Measurements from ENCODE around the gene CIB2. TPM values are rescaled to one million over a fixed set of nuclear protein-coding genes. Genes with fewer than 3 reads are reported as not detected.
A peak's percentile ranks its signal among the peaks of the same experiment; 100 is the strongest.

The CIB2 gene
- total RNA-seq, 1 donor from 2014 or later = 1.2 TPM

DNA sequence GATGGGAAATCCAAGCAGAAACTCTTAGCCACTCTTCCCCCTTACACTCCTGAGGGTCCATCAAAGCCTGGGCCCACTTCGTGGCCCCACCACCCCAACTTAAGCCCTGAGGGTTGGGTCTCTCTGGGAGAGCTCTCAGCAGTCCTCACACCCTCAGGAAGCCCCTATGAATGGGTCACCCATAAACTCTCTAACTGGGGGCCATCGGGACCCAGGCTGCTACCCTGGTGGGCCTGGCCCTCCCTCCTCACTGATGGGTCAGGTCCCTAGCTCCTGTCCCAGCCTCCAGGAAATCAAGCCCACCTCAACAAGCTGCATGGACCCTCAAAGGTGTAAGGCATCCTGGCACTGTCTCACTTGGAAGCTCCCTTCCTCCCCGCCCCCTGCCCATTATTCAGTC is 19.5 kb downstream of the CIB2 start:
- intact Hi-C loops (cut with micrococcal nuclease) = loop anchor here (5.0 kb wide), 1 partner anchor 311 kb away; no protein-coding TSS in a partner anchor
- no peaks in the 10 kb centered on the region for H3K36me3 Mint-ChIP-seq (ENCODE audit: low read depth)
- H3K27me3 Mint-ChIP-seq (ENCODE audit: insufficient read depth) = no peaks in the 10 kb centered on the region
- H3K27ac Mint-ChIP-seq = no peak overlapping the region
- peaks cover 21% of the 10 kb centered on the region for H3K4me1 Mint-ChIP-seq (ENCODE audit: low read depth)
- no peaks in the 10 kb centered on the region for H3K9me3 Mint-ChIP-seq
- no peak overlapping the region for H3K4me3 Mint-ChIP-seq
- DNase-seq (ENCODE audit: low spot score) = no peak

DNA sequence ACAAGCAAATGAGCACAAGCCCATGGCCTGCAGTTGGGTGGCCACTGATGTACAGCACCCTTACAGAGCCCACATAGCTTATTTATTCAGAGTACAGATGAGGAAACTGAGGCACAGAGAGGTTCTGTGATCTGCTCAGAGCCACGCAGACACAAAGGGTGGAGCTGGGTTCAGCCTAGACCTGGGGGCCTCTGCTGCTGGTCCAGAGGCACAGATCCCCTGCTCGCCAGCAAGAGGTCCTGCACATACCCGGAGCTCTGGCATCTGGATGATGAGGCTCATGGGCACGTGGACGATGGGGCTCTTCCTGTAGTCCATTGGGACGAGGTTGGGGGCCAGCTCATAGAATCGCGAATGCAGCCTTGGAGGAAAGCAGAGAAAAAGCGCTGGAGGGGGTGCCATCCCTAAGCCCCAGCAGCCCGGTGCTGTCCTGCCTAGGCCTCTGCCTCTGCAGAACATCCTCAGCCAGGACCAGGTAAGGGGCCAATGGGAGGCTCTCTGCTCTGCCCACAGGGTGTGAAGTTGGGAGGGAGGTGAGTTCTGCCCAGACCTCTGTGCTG is 20.2 kb downstream of the CIB2 start:
- DNase-seq (ENCODE audit: low spot score) = no peak
- no peaks in the 10 kb centered on the region for H3K9me3 Mint-ChIP-seq
- no peaks in the 10 kb centered on the region for H3K36me3 Mint-ChIP-seq (ENCODE audit: low read depth)
- intact Hi-C loops (cut with micrococcal nuclease) = loop anchor here (5.0 kb wide), 1 partner anchor 311 kb away; no protein-coding TSS in a partner anchor
- H3K27me3 Mint-ChIP-seq (ENCODE audit: insufficient read depth) = no peaks in the 10 kb centered on the region
- peaks cover 29% of the 10 kb centered on the region for H3K4me1 Mint-ChIP-seq (ENCODE audit: low read depth)
- peak overlapping the region; percentile 38 for H3K27ac Mint-ChIP-seq
- no peak overlapping the region for H3K4me3 Mint-ChIP-seq

DNA sequence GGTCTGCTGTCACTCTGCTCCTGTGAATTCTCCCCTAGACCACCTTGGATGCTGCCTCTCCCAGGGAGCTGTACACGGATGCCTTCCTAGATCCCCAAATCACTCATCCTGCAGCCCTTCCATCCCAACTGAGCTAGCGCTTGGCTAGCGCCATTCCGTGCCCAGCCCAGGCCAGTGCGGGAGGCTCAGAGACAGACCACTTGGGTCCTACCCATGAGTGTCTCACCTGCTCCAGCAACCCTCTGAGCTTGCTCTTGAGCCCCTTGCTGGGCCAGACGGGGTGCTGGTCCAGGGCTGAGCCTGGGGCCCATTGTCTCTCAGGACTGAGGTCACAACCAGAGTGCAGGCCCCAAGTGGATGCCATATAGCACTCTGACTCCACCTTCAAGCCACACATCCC is 21.1 kb downstream of the CIB2 start:
- H3K4me3 Mint-ChIP-seq = no peak overlapping the region
- H3K27me3 Mint-ChIP-seq (ENCODE audit: insufficient read depth) = no peaks in the 10 kb centered on the region
- no peaks in the 10 kb centered on the region for H3K9me3 Mint-ChIP-seq
- H3K27ac Mint-ChIP-seq = no peak overlapping the region
- no peaks in the 10 kb centered on the region for H3K36me3 Mint-ChIP-seq (ENCODE audit: low read depth)
- DNase-seq (ENCODE audit: low spot score) = no peak
- H3K4me1 Mint-ChIP-seq (ENCODE audit: low read depth) = peaks cover 38% of the 10 kb centered on the region
- intact Hi-C loops (cut with micrococcal nuclease) = loop anchor here (5.0 kb wide), 1 partner anchor 312 kb away; no protein-coding TSS in a partner anchor

DNA sequence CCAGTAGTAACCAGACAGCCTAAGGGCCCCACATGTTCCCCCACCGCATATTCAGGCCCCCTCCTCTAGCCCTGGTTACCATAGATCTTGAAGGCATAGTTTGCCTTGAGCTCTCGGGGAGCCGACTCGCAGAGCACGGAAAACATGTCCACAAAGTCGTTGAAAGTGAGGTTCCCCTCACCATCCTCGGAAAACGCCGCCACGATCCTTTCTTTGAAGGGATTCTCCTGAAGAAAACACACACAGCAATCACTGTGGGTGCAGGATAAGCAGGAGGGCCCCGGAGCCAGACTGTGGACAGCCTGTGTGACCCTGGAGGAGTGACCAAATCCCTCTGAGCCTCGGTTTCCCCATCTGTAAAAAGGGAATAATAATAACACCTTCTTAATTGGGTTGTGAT is 22.1 kb downstream of the CIB2 start:
- DNase-seq (ENCODE audit: low spot score) = no peak
- no peak overlapping the region for H3K4me3 Mint-ChIP-seq
- intact Hi-C loops (cut with micrococcal nuclease) = no loop called here
- peaks cover 47% of the 10 kb centered on the region for H3K4me1 Mint-ChIP-seq (ENCODE audit: low read depth)
- no peaks in the 10 kb centered on the region for H3K9me3 Mint-ChIP-seq
- H3K36me3 Mint-ChIP-seq (ENCODE audit: low read depth) = no peaks in the 10 kb centered on the region
- no peaks in the 10 kb centered on the region for H3K27me3 Mint-ChIP-seq (ENCODE audit: insufficient read depth)
- H3K27ac Mint-ChIP-seq = no peak overlapping the region

DNA sequence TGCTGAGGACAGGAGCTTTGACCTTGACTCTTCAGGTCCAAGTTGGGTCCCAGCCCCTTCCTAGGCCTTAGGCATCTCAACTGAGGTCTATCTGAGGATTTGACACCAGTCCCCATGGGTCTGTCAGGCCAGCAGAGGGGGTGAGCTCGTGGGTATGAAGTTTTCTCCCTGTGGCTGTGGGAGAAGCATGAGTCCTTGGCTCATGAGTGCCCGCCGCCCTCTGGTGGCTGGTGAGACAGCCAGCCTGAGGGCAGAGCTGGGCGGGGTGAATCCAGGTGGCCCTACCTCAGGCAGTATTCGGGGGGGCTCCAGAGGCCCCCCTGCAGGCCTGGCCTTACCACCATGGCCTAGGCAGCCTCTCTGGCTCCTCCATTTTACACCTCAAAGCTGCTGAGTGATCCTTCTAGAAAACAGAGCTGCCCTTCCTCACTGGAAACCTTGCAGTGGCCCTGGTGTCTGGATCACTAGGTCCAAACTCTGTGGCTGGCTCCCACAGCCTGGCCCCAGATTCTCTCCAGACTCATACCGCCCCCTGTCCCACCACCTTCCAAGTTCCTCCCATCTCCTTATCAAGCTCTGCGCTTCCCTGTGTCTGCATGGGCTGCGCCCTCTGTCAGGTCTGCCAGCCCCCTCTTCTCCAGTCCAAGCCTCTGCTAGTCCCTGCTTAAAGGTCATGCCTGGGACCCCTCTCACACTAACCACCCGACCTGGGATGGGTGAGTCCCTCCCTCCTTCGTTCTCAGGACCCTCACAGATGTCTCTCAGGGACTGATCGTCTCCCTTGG is 22.8 kb downstream of the CIB2 start:
- H3K4me1 Mint-ChIP-seq (ENCODE audit: low read depth) = peaks cover 50% of the 10 kb centered on the region
- H3K27ac Mint-ChIP-seq = no peak overlapping the region
- peak; percentile 73 for DNase-seq (ENCODE audit: low spot score)
- intact Hi-C loops (cut with micrococcal nuclease) = loop anchor here (1.0 kb wide), 5 partner anchors 74 to 198 kb away; no protein-coding TSS in a partner anchor
- H3K9me3 Mint-ChIP-seq = no peaks in the 10 kb centered on the region
- H3K4me3 Mint-ChIP-seq = no peak overlapping the region
- H3K36me3 Mint-ChIP-seq (ENCODE audit: low read depth) = no peaks in the 10 kb centered on the region
- no peaks in the 10 kb centered on the region for H3K27me3 Mint-ChIP-seq (ENCODE audit: insufficient read depth)

DNA sequence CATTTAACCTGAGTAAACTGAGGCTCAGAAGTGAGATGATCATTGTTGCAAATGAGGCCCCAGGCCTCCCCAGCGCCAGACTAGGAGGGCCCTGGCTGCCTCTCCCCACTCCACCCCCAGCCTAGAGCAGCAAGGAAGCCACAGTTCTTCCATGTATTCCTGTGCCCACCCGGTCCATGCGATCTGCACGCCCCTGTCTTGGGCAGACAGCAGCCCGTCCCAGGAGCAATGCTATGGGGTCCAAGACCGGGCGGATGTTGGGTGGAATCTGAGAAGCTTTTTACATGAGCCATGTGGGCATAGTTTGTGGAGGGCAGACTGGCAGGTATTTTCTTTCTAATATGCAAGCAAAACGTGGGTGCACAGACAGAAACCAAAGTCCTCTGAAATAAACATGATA is 23.8 kb downstream of the CIB2 start:
- H3K4me3 Mint-ChIP-seq = no peak overlapping the region
- H3K36me3 Mint-ChIP-seq (ENCODE audit: low read depth) = no peaks in the 10 kb centered on the region
- peaks cover 58% of the 10 kb centered on the region for H3K4me1 Mint-ChIP-seq (ENCODE audit: low read depth)
- H3K9me3 Mint-ChIP-seq = no peaks in the 10 kb centered on the region
- H3K27me3 Mint-ChIP-seq (ENCODE audit: insufficient read depth) = no peaks in the 10 kb centered on the region
- intact Hi-C loops (cut with micrococcal nuclease) = no loop called here
- DNase-seq (ENCODE audit: low spot score) = no peak
- no peak overlapping the region for H3K27ac Mint-ChIP-seq

DNA sequence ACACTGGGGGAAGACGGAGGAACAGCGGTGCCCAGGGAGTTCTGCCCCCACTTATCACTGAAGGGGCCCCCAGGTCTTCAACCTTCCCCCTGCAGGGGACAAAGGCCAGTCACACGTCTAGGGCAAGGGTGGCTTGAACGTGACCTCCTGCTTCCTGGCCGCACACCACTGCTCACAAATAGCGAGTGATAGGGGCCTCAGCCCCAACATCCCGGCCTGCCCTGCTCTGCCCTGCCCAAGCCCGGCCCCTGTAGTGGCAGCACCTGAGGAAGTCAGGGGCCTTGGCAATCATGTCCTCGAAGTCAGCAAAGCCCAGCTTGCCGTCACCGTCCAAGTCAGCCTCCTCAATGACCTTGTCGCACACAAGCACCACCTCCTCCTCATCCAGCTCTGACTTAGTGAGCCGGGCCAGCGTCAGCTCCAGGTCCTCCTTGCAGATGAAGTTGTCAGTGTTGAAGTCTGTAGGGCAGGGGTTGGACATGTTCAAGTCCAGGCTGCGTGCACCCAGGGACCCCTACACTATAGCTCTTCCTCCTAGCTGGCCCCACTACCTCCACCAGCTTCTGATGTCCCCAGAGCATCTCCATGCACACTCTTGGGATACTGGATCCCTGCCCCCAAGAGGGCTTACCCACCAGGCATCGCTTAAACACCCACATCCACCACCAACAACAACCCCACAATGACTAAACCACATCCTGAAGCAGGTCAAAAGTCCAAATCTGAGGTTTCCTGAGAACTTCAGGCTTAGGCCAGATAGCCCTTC is 25.6 kb downstream of the CIB2 start:
- intact Hi-C loops (cut with micrococcal nuclease) = no loop called here
- Mint-ChIP-seq H3K9me3 (no peaks in the 10 kb centered on the region), H3K27me3 (ENCODE audit: insufficient read depth) (no peaks in the 10 kb centered on the region), H3K4me3 (peak overlapping the region; percentile 47), H3K27ac (peak overlapping the region; percentile 88), H3K36me3 (ENCODE audit: low read depth) (no peaks in the 10 kb centered on the region), H3K4me1 (ENCODE audit: low read depth) (peaks cover 73% of the 10 kb centered on the region)
- DNase-seq (ENCODE audit: low spot score) = no peak

DNA sequence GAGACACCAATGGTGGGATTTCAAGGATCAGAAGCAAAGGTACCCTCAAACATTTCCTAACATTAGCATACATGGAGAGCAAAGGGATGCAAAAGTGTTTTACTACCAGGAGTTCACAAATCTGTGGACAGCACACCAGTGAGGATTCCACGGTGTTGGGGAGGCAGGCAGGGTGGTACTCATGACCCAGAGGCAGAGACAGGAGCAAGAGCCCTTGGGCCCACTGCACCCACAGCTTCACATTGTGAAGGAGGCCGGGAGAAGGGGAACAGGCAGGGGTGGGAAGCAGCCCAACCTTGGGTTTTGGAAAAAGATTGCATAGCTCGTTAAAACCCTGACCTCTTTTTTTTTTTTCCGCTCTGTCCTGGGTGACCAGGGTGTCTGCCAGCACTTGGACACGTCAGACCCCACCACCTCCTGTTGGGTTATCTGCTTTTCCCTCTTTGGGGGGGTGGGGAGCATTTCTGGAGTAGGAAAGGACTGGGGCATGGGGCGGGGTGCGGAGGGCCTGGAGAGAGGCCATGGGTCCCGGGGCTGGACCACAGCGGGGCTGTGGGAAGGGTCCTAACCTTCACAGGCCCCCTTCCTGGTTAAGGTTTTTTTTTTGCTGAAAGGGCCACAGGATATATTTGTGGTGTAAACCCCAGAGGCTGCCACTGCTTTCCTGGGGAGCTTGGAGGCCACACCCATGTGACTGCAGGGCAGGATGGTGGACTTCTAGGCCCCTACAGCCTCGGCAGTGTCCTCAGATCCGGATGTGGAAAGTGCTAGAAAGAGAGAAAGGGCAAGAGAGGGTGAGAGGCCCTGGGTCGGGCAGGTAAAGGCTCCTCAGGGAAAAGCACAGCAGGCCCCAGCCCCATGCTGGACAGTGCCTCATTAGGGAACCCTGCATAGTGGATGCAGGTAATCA is 26.4 kb downstream of the CIB2 start:
- no peaks in the 10 kb centered on the region for H3K27me3 Mint-ChIP-seq (ENCODE audit: insufficient read depth)
- peak overlapping the region; percentile 70 for H3K4me3 Mint-ChIP-seq
- no peak for DNase-seq (ENCODE audit: low spot score)

DNA sequence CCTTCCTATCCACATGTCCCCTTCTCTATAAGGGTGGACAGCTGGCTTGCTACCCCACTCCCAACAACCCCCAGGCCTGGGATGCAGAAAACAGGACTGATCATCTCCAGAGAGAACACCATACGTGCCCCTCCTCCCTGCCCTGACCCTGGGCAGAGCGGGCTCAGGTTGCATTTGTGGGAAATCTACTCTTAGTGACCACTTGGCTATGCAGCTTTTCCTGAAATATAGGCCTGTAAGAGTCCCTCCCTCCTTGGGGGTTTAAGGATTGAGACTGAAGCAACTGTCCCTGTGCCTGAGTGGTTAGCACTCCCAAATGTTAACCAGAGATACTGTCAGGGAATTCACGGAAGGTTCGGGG is 27.1 kb downstream of the CIB2 start:
- no peak for DNase-seq (ENCODE audit: low spot score)
- Mint-ChIP-seq H3K9me3 (no peaks in the 10 kb centered on the region), H3K27me3 (ENCODE audit: insufficient read depth) (no peaks in the 10 kb centered on the region), H3K36me3 (ENCODE audit: low read depth) (no peaks in the 10 kb centered on the region), H3K27ac (peak overlapping the region; percentile 88), H3K4me3 (peak overlapping the region; percentile 70), H3K4me1 (ENCODE audit: low read depth) (peaks cover 73% of the 10 kb centered on the region)
- intact Hi-C loops (cut with micrococcal nuclease) = loop anchor here (5.0 kb wide), 1 partner anchor 37 kb away; no protein-coding TSS in a partner anchor

More for the DNA sequence above, 26.4 kb downstream of the CIB2 start:
- Mint-ChIP-seq H3K4me1 (ENCODE audit: low read depth) (peaks cover 73% of the 10 kb centered on the region), H3K9me3 (no peaks in the 10 kb centered on the region), H3K27ac (peak overlapping the region; percentile 88), H3K36me3 (ENCODE audit: low read depth) (no peaks in the 10 kb centered on the region)
- intact Hi-C loops (cut with micrococcal nuclease) = loop anchor here (5.0 kb wide), 1 partner anchor 38 kb away; no protein-coding TSS in a partner anchor

DNA sequence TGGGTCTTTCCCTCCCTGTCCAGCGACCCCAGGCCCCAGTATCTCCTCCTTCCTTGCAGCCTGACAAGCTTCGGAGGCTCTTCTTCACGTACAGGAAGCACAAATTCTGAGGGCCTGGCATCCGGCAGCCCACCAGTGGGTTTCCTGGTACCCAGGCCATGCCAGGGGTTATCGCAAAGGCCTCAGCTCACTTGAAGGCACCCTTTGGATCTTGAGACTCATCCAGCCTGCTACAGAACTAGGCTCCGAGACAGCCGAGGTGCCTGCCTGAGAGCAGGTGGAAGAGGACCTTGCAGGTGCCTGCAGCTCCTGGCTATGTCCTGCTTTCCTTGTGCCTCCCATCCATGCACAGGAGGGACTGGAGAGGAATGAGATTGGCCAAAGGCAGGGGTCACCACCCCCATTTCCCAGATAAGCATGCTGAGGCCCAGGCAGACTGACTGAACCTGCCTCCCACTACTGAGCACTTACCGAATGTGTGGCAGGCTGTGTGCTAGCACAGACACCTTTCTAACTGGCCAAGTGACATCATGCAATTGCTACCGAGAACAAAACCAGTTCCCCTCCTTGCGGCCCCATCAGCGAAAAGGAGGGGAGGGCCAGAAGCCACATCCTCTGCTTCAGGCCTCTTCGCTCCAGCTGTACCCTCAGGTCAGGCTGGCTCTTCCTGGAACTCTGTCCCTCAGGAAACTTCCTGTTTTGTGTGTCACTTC is 27.7 kb downstream of the CIB2 start:
- H3K4me3 Mint-ChIP-seq = peak overlapping the region; percentile 70
- intact Hi-C loops (cut with micrococcal nuclease) = loop anchor here (2.0 to 5.0 kb wide), 2 partner anchors 27 to 36 kb away; partner anchors contain the start of gene TBC1D2B
- H3K9me3 Mint-ChIP-seq = no peaks in the 10 kb centered on the region
- H3K27me3 Mint-ChIP-seq (ENCODE audit: insufficient read depth) = no peaks in the 10 kb centered on the region
- H3K36me3 Mint-ChIP-seq (ENCODE audit: low read depth) = no peaks in the 10 kb centered on the region
- peak; percentile 72 for DNase-seq (ENCODE audit: low spot score)
- H3K27ac Mint-ChIP-seq = peak overlapping the region; percentile 88
- peaks cover 73% of the 10 kb centered on the region for H3K4me1 Mint-ChIP-seq (ENCODE audit: low read depth)

DNA sequence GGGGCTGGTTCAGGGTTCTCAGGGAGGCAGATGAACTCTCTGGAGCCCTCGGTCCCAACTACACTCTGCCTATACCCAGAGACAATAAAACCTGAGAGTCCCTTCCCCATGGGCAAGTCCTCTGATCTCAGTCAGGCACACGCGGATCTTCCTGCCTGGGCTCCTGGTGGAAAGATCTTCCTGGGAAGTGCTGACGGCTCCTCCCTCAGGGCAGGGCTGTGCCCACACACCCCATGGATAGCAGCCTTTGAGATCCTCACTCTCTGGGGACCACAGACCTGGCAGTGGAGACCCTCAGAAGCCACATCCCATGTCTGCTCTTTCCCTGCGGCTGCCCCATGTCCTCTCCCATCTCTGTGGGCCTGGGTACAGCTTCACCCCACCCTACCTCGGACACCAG is 28.5 kb downstream of the CIB2 start:
- intact Hi-C loops (cut with micrococcal nuclease) = loop anchor here (2.0 to 5.0 kb wide), 2 partner anchors 26 to 35 kb away; partner anchors contain the start of gene TBC1D2B
- H3K27me3 Mint-ChIP-seq (ENCODE audit: insufficient read depth) = no peaks in the 10 kb centered on the region
- peaks cover 68% of the 10 kb centered on the region for H3K4me1 Mint-ChIP-seq (ENCODE audit: low read depth)
- H3K9me3 Mint-ChIP-seq = no peaks in the 10 kb centered on the region
- no peak overlapping the region for H3K4me3 Mint-ChIP-seq
- no peak for DNase-seq (ENCODE audit: low spot score)
- no peaks in the 10 kb centered on the region for H3K36me3 Mint-ChIP-seq (ENCODE audit: low read depth)
- peak overlapping the region; percentile 88 for H3K27ac Mint-ChIP-seq
